ENCODE results near the gene GNG11.

The GNG11 gene

DNA sequence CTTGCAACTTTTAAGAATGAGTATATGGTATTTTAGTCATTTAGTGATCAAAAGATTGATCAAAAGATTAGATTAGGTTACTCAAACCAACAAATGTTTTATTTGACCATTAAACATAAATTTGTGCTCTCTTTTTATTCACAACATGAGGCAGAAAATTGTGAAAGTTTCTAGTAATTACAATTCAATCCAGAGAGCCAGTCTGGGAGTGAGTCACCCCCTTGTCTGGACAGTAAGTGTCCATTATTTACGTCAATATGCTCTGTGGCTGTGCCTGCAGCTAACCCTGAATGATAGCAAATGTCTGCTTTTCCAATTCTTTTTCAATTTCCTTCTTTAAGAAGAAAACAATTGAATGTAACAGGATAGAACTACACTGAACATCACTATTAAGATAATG lies 27.9 kb downstream of the GNG11 start:
- no peak for DNase-seq

DNA sequence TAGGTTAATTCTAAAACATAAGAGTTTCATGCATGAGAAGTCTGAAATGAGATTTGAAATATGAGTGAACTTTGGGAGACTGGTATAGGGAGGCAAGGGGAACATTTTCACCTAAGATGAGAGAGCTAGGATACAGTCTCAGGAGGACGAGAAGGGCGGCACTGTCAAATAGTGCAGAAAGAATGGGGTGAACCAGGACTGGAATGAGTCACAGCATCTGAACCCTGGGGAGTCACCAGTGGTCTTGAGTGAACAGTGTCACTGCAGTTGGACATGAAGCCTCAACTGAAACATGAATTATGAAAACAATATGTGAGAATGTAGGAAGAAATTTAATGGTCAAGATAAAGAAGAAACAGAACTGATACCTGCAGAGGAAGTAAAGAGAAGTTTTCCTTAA lies 33.8 kb downstream of the GNG11 start:
- no peak for DNase-seq

DNA sequence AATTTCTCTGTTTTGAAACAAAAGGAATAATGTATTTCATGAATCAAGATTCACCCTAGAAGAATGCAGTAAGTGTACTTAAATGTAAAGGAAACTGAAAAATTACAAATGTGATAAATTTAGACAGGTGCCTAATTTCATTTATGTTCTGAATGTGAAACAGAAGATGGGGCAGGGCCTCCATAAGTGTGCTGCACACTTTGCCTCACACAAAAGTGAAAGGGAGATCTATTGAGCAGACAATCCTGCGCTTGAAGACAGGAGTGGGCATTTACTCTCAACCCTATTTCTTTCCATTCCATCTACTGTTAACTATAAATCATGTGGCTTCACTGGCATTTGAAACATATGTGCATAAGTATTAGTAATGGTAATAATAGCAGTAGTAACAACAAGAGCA lies 36.2 kb downstream of the GNG11 start:
- DNase-seq, result no peak

DNA sequence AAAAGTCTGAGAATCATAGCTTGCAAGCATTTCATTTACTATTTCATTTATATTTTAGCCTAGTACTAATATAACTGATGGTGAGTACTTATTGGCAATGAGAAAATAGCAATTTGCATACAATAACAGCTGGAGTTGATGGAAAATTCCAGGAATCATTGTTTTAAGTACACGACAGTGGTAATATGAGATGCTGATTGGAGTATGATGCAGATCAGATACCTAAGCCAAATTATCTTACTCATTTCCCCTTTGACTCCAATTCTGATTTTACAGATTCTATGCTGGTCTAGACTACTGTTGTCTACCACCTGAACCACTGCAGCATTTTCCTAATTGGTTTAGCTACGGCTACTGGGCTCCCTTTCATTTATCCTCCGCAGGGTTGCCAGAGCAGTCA lies 36.7 kb downstream of the GNG11 start:
- no peak for DNase-seq

DNA sequence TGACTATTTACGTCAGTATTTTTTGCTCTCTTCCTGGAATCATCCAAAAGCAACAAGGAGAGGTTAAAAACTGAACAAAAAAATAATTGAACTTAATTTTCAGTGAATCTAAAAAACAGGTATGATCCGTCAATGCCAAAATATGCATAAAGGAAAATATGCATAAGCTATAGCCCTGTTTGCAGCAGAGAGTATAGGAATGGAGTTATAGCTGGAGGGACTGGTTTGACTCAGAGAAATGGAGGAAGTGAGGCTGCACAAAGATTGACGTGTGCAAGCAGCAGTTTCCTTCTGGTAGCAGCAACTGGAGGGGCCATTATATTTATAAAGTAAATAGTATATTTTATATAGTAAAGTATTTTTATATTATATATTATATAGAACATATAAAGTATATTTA lies 37.1 kb downstream of the GNG11 start:
- DNase-seq, result no peak

GRCh38 chr7:93960986-93961385 lies 39.5 kb downstream of the GNG11 start:
- DNase-seq, result no peak

- DNase-seq, result no peak
Observed at GRCh38 chr7:93964262-93964661, 42.7 kb downstream of the GNG11 start.

- DNase-seq, result no peak
Observed at GRCh38 chr7:93964813-93965212, 43.3 kb downstream of the GNG11 start.

DNA sequence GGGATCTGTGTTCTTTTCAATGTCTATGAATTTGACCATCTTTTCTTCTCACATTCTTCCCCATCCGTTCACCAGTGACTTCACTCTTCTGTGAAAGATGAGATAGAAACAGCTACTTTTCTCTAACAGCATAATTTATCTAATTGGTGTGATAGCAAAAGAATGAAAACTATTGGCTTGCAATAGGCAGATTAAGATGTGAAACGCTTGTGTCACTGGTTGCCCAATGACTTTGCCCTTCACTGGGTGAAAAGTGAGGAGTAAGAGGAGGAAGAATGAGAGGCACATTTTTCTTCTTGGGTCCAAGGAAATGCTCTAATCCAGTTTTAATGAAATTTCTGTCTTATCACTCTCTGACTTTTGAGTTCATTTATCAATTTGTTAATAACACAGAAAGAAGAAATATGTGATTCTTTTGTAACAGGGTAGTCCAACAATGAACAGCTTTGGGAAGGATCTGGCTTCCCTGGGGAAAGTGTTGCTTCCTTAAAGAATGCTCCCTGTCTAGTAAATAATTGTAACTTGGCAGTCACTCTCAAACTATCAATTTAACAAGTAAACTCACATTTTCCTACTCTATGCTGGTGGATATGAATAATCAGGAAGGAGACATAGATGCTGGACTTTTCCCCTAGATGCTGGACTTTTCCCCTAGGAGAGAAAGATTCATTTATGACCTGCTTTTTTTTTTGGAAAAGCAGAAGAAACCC lies 47.5 kb downstream of the GNG11 start:
- no peak for DNase-seq

- no peak for DNase-seq
Observed at GRCh38 chr7:93972029-93972725, 50.6 kb downstream of the GNG11 start.

GRCh38 chr7:93973134-93973533 lies 51.6 kb downstream of the GNG11 start:
- no peak for DNase-seq

- DNase-seq, result no peak
Observed at GRCh38 chr7:93977211-93977950, 55.8 kb downstream of the GNG11 start.

All from activated CD8-positive, alpha-beta memory T cell treated with anti-CD3 and anti-CD28 coated beads for 24 hours (primary cell).